GM20431 (cell line): ENCODE measurements around the gene ARG1.

Experiments used
- in situ Hi-C: fragments of 300-500 bp; cut with MseI, MboI; formaldehyde crosslinking; loops from one replicate; pipeline ENCODE4 v1.15.0; 2020; ENCODE audit warnings: low sequenced_read_pairs; ENCODE audit not compliant: unreplicated experiment

ARG1 gene

DNA sequence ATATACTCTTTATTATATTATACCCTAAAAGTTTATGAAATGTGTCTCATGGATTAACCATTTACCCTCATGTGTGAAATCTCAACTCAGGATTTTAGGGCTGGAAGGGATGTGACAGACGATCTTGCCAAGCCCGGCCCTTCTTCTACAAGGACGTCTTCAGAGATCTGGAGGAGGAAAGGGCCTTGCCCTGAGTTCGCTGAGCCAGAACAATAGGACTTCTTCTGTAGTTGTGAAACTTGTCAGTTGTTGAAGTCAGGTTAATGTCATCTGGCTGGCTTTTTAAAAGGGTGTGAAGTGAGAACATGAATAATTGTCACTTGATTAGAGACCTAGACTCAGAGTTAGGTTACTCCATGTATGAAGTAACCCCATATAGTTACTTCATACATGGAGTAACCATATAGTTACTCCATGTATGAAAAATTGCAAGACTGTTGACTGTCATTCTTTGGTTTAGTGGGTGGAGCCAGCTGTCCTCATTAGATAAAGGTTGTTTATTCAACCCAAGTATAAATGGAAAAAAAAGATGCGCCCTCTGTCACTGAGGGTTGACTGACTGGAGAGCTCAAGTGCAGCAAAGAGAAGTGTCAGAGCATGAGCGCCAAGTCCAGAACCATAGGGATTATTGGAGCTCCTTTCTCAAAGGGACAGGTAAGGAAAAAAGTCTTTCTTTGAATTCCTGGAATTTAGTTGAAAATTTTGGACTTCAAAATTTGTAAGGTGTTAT is at the start of gene ARG1:
ARG1 (plus strand) TSS at position 541 of the 730 bp plus-strand sequence; CDS start at position 598, 57 bp downstream.
- in situ Hi-C loops, result no loop called here

DNA sequence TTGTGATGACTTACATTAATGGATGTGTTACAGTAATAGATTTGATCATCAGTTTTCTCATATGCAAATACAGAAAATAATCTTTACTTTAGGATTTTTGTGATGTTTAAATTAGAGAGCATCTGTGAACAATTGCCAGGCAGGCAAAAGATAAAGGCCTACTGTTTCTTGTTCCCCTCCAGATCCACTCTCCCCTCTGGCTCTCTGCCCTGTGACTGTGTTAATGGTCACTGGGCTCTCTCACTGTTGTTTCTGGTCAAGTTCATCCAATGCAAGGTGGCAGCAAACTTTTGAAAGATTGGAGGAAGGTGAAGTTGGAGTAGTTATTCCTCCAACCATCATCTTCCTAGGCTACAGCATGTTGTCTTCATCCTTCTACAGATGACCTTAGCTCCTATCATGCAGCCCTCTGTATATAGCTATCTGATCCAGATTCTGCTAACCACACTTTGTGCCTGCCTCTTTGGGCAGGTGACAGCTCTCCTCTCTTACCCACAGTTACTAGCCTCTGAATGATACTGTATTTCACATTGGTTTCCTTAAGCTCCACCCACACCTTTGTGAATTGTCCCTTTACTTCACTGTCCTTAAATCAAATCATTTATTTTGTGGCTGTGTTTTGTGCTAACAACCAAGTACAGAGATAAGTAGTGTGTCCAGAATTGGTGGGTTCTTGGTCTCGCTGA is 48.9 kb upstream of the ARG1 start:
- in situ Hi-C loops, result no loop called here

DNA sequence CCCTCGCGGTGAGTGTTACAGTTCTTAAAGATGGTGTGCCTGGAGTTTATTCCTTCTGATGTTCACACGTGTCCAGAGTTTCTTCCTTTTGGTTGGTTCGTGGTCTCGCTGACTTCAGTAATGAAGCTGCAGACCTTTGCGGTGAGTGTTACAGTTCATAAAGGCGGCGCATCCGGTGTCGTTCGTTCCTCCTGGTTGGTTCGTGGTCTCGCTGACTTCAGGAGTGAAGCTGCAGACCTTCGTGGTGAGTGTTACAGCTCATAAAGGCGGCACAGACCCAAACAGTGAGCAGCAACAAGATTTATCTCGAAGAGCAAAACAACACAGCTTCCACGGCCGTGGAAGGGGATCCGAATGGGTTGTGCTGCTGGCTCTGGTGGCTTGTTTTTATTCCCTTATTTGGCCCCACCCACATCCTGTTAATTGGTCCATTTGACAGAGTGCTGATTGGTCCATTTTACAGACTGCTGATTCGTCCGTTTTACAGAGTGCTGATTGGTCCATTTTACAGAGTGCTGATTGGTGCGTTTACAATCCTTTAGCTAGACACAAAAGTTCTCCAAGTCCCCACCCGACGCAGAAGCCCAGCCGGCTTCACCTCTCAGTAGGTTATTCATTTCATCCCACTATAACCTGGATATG is 48.2 kb upstream of the ARG1 start:
- in situ Hi-C loops, result loop anchor here (25.0 kb wide), 1 partner anchor 338 kb away; no protein-coding TSS in a partner anchor

DNA sequence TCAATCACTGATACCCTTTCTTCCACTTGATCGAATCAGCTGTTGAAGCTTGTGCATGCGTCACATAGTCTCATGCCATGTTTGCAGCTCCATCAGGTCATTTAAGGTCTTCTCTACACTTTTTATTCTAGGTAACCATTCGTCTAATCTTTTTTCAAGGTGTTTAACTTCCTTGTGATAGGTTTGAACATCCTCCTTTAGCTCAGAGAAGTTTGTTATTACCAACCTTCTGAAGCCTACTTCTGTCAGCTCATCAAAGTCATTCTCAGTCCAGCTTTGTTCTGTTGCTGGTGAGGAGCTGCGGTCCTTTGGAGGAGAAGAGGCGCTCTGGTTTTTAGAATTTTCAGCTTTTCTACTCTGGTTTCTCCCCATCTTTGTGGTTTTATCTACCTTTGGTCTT is 42.1 kb upstream of the ARG1 start:
- in situ Hi-C loops, result loop anchor here (25.0 kb wide), 1 partner anchor 344 kb away; no protein-coding TSS in a partner anchor

DNA sequence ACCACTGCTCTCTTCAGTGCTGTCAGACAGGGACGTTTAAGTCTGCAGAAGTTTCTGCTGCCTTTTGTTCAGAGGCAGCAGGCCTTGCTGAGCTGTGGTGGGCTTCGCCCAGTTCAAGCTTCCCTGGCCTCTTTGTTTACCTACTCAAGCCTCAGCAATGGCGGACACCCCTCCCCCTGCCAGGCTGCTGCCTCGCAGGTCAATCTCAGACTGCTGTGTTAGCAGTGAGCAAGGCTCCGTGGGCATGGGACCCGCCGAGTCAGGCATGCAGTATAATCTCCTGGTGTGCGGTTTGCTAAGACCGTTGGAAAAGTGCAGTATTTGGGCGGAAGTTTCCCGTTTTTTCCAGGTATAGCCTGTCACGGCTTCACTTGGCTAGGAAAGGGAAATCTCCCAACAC is 41.3 kb upstream of the ARG1 start:
- in situ Hi-C loops, result loop anchor here (25.0 kb wide), 1 partner anchor 344 kb away; no protein-coding TSS in a partner anchor

DNA sequence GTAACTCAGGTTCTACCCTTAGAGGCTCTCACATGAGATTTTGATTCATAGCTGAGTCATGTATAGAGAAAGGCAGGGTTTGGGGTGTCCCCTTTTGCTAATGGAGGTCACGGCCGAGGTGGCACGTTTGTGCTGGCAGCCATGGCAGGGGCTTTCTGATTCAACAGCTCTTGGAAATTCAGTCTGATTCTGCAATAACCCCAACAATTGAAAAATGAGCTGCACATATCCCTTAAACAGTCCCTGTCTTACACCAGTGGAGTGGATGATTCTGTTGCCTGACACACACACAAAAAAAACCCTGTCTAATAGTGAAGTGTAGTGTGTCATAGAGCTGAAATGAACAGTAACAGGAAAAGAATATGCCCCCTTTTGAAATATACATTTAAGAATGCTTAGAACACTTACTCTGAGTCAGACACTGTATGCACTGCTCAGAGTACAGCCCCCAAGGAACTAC is 40.4 kb upstream of the ARG1 start:
- in situ Hi-C loops, result loop anchor here (25.0 kb wide), 1 partner anchor 345 kb away; no protein-coding TSS in a partner anchor

DNA sequence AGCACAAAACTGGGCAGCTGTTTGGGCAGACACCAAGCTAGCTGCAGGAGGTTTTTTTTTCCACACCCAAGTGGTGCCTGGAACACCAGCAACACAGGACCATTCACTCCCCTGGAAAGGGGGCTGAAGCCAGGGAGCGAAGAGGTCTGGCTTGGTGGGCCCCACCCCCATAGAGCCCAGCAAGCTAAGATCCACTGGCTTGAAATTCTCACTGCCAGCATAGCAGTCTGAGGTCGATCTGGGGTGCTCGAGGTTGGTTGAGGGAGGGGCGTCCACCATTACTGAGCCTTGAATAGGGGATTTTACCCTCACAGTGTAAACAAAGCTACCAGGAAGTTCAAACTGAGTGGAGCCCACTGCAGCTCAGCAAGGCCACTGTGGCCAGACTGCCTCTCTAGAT is 34.4 kb upstream of the ARG1 start:
- in situ Hi-C loops, result loop anchor here (25.0 kb wide), 1 partner anchor 351 kb away; no protein-coding TSS in a partner anchor

DNA sequence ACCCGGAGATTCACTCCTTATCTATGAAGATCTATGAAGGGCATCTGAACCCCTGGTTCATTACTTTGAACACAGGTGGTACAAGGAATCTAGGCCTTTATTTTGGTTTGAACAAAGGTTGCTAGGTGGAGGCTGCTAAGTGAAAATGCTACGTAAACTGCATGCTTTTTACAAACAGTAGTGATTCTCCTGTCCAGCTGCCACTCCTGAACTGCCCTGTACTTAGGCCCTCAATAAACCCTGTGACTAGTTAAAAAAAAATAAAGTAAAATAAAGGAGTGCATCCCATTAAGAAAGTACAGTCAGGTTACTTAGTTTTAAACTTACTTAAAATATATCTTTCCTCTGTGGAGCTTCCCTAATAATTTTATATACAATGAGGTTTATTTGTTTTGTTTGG is 27.7 kb upstream of the ARG1 start:
- in situ Hi-C loops, result loop anchor here (25.0 kb wide), 1 partner anchor 358 kb away; no protein-coding TSS in a partner anchor

DNA sequence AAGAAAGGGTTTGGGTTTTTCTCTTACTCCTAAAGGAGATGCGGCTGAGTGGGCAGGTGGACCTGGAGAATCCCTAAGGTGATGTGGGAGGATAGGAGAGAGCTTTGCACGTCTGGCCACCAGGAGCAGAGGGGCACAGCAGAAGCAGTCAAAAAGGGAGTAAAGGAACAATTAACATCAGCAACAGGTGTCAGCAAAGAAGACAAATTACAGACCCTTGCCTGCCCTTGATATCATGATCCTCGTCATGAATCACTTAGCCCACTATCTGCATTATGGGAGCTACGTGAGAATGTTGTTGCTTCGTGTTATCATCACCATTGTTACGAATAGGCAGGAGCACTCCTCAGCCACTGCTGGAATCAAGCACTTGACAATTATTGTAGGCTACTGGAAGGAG is 25.5 kb upstream of the ARG1 start:
- in situ Hi-C loops, result loop anchor here (25.0 kb wide), 1 partner anchor 360 kb away; no protein-coding TSS in a partner anchor

DNA sequence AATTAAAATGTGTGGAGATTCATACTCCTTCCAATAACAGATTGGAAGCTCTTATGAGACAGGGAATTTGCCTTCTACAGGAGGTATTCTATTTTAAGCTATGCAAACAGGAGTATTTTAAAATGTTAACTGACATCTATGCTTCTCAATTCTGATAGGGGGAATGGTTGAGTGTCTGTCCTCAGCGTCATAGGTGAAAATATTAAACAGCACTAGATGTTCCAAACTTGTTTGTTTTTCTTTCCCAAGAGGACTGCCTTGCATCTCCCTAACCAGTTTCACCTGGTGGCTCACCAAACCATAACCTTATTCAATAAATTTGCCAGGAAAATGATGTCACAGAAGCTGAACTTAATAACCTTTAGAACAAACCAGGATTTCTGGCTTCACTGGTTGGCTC is 24.6 kb upstream of the ARG1 start:
- in situ Hi-C loops, result loop anchor here (25.0 kb wide), 1 partner anchor 361 kb away; no protein-coding TSS in a partner anchor

DNA sequence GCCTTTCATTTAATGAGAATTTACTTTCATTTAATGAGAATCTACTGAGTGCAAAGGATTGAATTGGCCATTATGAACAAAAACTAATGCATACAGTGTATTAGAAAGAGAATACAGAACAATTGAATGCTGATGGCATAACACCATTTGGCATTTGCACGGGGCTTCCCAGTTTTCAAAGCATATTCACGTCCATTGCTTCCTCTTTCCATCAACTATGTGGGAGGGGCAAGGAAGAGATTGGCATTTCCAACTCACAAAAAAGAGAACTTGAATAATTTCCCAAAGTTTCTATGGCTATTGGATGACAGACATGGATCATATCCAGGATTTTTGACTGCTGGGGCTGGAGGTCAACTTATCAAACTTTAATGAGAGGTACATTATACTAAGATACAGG is 23.2 kb upstream of the ARG1 start:
- in situ Hi-C loops, result loop anchor here (25.0 kb wide), 1 partner anchor 363 kb away; no protein-coding TSS in a partner anchor

DNA sequence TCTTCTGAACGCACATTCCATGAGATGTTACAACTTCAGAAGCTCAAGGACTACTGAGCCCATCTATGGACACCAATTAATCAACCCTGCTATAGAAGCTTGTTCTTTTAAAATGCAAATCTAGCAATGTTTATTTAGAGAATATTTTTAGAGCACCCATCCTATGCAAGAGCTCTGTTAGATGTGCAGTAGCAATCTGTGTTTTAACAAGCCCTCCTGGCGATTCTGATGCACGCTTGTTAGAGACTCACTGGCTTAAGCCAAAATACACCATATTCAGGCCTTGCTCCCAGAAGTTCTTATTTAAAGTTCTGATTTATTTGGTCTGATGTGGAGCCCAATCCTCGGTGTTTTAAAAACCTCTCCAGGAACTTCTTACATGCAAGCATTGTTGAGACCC is 21.1 kb upstream of the ARG1 start:
- in situ Hi-C loops, result no loop called here

DNA sequence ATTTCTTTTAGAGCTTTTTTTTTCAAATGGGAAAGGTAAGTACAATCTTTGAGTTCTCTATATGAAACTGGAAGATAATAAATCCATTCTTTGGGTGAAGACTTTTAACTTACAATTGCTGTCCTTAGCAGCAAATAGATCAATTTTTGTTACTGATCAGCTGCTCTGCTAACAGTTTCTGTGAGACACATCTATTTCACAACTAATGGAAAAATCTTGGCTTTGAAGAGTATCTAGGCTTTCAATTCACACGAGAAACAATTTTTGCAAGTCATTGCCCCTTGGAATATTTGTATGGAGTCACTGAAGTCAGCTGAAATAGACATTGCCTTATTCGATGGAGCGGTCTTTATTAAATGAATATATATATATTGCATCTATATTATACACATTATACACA is 20.5 kb upstream of the ARG1 start:
- in situ Hi-C loops, result no loop called here

DNA sequence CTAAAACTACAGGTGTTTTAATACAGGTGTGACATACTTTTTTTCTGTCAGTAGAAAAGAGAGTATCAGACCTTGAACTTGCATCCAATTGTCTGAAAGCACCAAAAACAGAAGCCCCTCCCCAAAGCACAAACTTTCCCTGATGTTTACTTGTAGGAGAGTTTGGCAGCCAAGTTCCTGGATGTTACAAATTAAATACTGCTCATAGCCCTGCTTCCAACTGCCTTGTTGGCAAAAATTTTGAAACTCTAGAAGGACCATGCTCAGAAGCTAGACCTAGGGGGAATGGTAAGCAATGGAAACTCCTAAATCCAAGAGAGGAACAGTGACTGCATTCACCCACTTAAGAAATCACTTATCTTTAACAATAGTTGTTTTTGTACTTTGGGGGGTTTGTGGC is 17.0 kb upstream of the ARG1 start:
- in situ Hi-C loops, result no loop called here

DNA sequence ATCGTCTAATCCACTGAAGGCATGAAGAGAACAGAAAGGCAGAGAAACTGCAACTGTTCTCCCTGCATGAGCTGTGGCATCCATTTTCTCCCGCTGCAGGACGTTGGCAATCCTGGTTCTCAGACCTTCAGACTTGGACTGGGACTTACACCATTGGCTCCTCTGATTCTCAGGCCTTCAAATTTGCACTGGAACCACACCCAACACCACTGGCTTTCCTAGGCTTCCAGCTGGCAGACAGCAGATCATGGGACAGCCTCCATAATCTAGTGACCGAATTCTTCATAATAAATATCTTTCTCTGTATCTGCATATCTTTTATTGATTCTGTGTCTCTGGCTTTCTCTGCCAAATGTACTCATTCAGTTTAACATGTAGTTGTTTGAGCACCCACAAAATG is 14.1 kb upstream of the ARG1 start:
- in situ Hi-C loops, result no loop called here

DNA sequence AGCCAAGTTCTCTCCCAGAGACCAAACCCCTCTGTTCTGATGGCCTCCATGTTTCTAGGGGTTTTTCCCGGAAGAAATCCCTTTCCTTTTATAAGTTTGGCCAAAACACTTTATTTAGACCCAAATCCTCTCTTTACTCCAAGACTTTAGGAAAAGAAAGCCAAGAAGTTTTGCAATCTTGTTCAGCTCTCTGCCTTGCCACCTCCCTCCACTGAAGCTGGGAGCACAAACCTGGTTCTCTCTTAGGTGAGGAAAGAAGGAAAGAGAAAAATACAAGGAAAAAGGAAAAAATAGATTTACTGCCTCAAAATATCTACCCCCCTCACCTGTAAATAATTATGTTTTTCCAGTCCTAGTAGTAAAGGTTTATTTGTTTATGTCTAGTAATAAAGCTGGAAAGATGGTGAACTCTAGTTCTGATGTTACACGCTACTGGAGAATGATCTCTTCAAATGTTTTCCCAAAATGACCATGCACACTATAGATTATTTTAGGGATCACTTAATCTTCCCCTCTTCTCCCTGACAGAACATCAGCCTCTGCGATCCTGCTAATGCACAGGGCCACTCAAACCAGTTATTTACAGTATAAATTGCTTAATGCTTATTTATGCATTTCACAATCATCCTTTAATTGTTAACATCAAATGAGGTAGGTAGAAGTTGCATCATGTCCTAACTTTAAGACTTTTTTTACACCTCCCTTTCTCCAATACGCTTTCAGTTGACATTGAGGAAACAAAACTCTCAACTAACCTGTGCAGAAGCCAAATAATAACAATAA is 10.9 kb upstream of the ARG1 start:
- in situ Hi-C loops, result no loop called here

DNA sequence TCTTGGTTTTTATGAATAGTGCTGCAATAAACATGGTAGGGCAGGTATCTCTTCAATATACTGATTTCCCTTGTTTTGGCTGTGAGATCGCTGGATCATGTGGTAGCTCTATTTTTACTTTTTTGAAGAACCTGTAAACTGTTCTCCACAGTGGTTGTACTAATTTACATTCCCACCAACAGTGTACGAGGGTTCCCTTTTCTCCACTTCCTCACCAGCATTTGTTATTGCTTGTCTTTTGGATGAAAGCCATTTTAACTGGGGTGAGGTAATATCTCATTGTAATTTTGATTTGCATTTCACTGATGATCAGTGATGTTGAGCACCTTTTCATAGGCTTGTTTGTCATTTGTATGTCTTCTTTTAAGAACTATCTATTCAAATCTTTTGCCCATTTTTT is 8.0 kb upstream of the ARG1 start:
- in situ Hi-C loops, result no loop called here

DNA sequence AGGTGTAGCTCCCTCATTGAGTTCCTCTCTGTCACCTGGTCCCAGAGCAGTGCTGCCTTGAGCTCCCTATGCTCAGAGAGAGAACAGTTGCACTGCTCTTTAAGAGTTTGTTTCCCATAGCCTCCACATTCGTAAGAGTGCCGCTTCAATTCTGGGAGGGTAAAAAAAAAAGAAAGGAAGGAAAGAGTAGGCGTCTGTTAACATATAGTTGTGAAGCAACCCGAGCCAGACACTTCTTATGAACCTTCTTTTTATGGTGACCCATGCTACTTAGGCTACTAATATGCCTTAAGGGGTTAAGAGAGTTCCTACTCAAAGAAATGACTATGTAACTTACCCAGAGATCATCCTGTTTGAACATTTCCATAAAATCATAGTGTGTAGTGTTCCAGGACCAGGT is 4.3 kb upstream of the ARG1 start:
- in situ Hi-C loops, result no loop called here

DNA sequence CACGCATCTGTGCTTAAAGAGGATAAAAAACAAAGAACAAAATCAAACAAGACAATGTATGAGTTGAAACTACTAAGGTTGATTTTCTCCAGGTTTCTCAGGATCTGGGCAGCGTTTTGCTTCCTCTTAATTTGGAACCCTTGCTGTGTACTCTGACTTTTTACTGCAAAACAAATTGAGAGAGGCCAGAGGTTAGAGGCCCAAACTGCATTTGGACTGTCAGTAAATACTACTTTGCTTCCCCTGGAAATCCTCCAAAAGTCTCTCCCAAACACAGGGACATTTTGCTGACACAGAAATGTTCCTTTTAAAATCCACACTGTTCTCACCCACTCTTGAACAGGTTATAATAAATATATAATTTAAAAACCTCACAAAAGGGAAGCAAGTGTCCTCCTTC is 1.1 kb downstream of the ARG1 start:
- in situ Hi-C loops, result no loop called here

DNA sequence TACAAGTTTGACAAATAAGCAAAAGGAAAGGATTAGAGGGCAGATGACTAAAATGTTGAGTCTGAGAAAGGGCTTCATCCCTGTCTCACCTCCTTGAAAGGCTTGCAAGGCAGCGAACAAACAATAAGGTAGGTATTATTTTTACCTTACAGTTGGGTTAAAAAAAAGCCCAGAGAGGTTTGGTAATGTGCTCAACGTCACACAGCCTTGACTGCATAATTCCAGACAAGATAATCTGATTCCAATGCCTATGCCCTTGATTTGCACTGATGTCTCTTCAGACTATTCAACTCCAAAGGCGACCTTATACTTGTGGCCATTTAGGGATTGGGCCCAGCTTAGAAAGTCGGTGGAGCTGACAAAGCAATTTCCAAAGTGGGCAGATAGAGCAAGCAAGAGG is 1.7 kb downstream of the ARG1 start:
- in situ Hi-C loops, result no loop called here
